Retinal pigment epithelial cell (primary cell): Measurements from ENCODE around the gene TMEM115.
A peak's percentile ranks its signal among the peaks of the same experiment; 100 is the strongest.

ENCODE experiments used
- DNase-seq: peaks from one replicate; pipeline ENCODE4 v3.0.0-alpha.2; 2010; ENCODE audit warnings: low read depth
- H3K4me3 ChIP-seq: 2 replicates; pipeline ENCODE4 v1.5.1; 2011; ENCODE audit warnings: mild to moderate bottlenecking, low read length, control low read depth, moderate library complexity
- CTCF ChIP-seq: conservative IDR thresholded peaks from 2 replicates; pipeline ENCODE4 v1.5.1; 2011; ENCODE audit warnings: low read depth, low read length, control low read depth, inconsistent platforms

TMEM115 gene

GRCh38 chr3:50353245-50354004 is 5.9 kb downstream of the TMEM115 start:
- no peak for TF ChIP-seq CTCF
- H3K4me3 ChIP-seq, result no peak overlapping the region
- DNase-seq, result no peak

GRCh38 chr3:50352781-50353180 is 6.5 kb downstream of the TMEM115 start:
- DNase-seq, result no peak
- no peak overlapping the region for H3K4me3 ChIP-seq
- TF ChIP-seq CTCF, result peak; percentile 45

- TF ChIP-seq CTCF, result no peak
- DNase-seq, result no peak
- H3K4me3 ChIP-seq, result peak overlapping the region; percentile 91
Measured at GRCh38 chr3:50351323-50351697, 8.0 kb downstream of the TMEM115 start.

- TF ChIP-seq CTCF, result no peak
- peak within 1 kb of the TSS; percentile 91 for H3K4me3 ChIP-seq
- peak; percentile 74 for DNase-seq
Measured at GRCh38 chr3:50350527-50351322, 8.6 kb downstream of the TMEM115 start, which contains the start of the genes CYB561D2 and NPRL2. Gene CYB561D2 (plus strand): TSS chr3:50350862. CDS start chr3:50351434, 572 bp downstream. Gene NPRL2 (minus strand): TSS chr3:50350775. CDS start chr3:50350652, 123 bp downstream.

- peak overlapping the region; percentile 91 for H3K4me3 ChIP-seq
- no peak for TF ChIP-seq CTCF
- DNase-seq, result no peak
Measured at GRCh38 chr3:50350213-50350526, 9.2 kb downstream of the TMEM115 start.

GRCh38 chr3:50347187-50347813 is 12.0 kb downstream of the TMEM115 start:
- H3K4me3 ChIP-seq, result no peak overlapping the region
- TF ChIP-seq CTCF, result peak; percentile 72
- DNase-seq, result no peak
